HG02973 (cell line): ENCODE measurements around the gene PCCA.

Experiments used
- ATAC-seq: cut with Tn5 transposase; IDR thresholded peaks from one replicate; pipeline ENCODE4 v1.9.1; 2021; ENCODE audit warnings: moderate library complexity; ENCODE audit not compliant: unreplicated experiment

PCCA gene

GRCh38 chr13:100493418-100493817 is 404.5 kb downstream of the PCCA start:
- no peak for ATAC-seq

- ATAC-seq, result no peak
These were observed 406.6 kb downstream of the PCCA start for GRCh38 chr13:100495455-100495854.

- ATAC-seq, result no peak
These were observed 408.5 kb downstream of the PCCA start for GRCh38 chr13:100497389-100497788.

- ATAC-seq, result no peak
These were observed 413.6 kb downstream of the PCCA start for GRCh38 chr13:100502446-100502845.

- ATAC-seq, result no peak
These were observed 414.7 kb downstream of the PCCA start for GRCh38 chr13:100503622-100504021.

- ATAC-seq, result peak; percentile 66
These were observed 417.3 kb downstream of the PCCA start for GRCh38 chr13:100506154-100506553.

GRCh38 chr13:100506600-100507422 is 417.9 kb downstream of the PCCA start:
- ATAC-seq, result peak; percentile 20

GRCh38 chr13:100508455-100508854 is 419.6 kb downstream of the PCCA start:
- no peak for ATAC-seq

GRCh38 chr13:100508996-100509395 is 420.1 kb downstream of the PCCA start:
- ATAC-seq, result no peak

GRCh38 chr13:100510208-100510957 is 421.5 kb downstream of the PCCA start:
- ATAC-seq, result no peak

- ATAC-seq, result no peak
These were observed 422.6 kb downstream of the PCCA start for GRCh38 chr13:100511466-100511865.

GRCh38 chr13:100512422-100512821 is 423.5 kb downstream of the PCCA start:
- no peak for ATAC-seq

- no peak for ATAC-seq
These were observed 424.3 kb downstream of the PCCA start for GRCh38 chr13:100513171-100513570.

- ATAC-seq, result no peak
These were observed 425.2 kb downstream of the PCCA start for GRCh38 chr13:100513987-100514670.

- peak; percentile 95 for ATAC-seq
These were observed 426.0 kb downstream of the PCCA start for GRCh38 chr13:100514788-100515409.

GRCh38 chr13:100515410-100515800 is 426.5 kb downstream of the PCCA start:
- ATAC-seq, result no peak

GRCh38 chr13:100517135-100517534 is 428.2 kb downstream of the PCCA start:
- ATAC-seq, result no peak

- ATAC-seq, result no peak
These were observed 428.8 kb downstream of the PCCA start for GRCh38 chr13:100517728-100518127.

GRCh38 chr13:100518394-100519062 is 429.6 kb downstream of the PCCA start:
- no peak for ATAC-seq

GRCh38 chr13:100519626-100520025 is 430.7 kb downstream of the PCCA start:
- no peak for ATAC-seq
